ENCODE data around the gene LMNA. TPM values are rescaled to one million over a fixed set of nuclear protein-coding genes. Genes with fewer than 3 reads are reported as not detected.

Gene LMNA
- total RNA-seq, 2 donors from 2014 or later = 740 to 804 TPM

DNA sequence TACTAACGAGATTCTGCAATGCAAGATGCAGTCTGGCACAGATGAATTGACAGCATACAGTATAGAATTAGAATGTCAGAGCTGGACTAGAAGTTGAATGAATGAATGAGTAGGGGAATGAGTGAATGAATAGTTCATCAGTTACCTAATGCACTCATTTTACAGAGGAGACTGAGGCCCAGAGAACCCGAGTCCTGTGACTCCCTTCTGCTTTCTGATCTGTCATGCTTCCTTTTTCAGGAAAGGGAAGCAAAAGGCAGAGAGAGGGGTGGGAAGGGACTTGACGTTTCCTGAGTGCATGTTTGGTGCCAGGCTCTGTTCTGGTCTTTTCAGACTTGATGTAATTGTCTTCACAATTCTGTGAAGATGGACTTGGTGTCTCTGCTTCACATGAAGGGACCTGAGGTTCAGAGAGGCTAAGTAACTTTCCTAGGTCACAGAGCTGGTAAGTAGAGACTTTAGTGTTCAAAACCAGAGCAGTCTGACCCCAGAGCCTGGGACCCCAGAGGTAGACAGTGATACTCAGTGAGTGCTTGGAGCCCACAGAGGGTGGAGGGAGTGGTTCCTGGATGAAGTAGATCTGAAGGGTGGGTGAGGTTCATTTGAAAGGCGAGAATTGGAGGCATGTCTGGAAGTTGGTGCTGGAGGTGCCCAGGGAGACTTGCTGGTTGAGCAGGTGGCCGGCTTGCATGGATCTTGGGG lies 24.2 kb upstream of the LMNA start:
- no peak for DNase-seq (ENCODE audit: low spot score)
- TF ChIP-seq CTCF (IDR thresholded peaks at IDR 0.05) = no peak
- Histone ChIP-seq H3K27me3 (replicated peaks; ENCODE audit: insufficient read depth) (no peaks in the 10 kb centered on the region), H3K4me3 (no peak overlapping the region), H3K27ac (no peak overlapping the region), H3K9me3 (no peaks in the 10 kb centered on the region), H3K36me3 (no peaks in the 10 kb centered on the region), H3K4me1 (ENCODE audit: control insufficient read depth in 1 of 2, low read depth in 2 of 2) (peaks cover 0 to 3% of the 10 kb centered on the region in 2 donors)
- no peak for ATAC-seq (ENCODE audit: insufficient number of reproducible peaks, low FRiP score, low read depth)

DNA sequence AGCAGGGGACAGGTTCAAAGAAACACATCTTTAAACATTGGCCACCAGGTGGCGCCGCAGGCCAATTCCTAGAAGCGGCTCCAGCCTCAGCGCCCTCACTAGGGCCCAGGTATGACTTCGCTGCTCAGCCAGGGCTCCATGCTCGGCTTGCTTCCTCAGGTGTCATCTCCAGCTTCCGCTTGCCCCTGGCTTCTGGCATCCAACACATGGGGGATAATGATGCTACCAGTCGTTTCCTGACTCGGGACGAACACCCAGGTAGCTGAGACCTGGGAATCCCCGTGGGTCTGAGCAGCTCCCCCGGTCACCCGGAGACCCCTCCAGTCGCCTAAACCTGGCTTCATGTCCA lies 23.7 kb upstream of the LMNA start:
- no peaks in the 10 kb centered on the region for H3K27me3 ChIP-seq (replicated peaks; ENCODE audit: insufficient read depth)
- H3K4me1 ChIP-seq (ENCODE audit: control insufficient read depth in 1 of 2, low read depth in 2 of 2) = peaks cover 0 to 3% of the 10 kb centered on the region in 2 donors
- H3K36me3 ChIP-seq = no peaks in the 10 kb centered on the region
- peak; percentile 90 for TF ChIP-seq CTCF (IDR thresholded peaks at IDR 0.05)
- no peak overlapping the region for H3K27ac ChIP-seq
- no peaks in the 10 kb centered on the region for H3K9me3 ChIP-seq
- no peak for ATAC-seq (ENCODE audit: insufficient number of reproducible peaks, low FRiP score, low read depth)
- no peak for DNase-seq (ENCODE audit: low spot score)
- no peak overlapping the region for H3K4me3 ChIP-seq

- H3K9me3 ChIP-seq = no peaks in the 10 kb centered on the region
- TF ChIP-seq CTCF (IDR thresholded peaks at IDR 0.05) = no peak
- DNase-seq (ENCODE audit: low spot score) (no peak), ATAC-seq (ENCODE audit: insufficient number of reproducible peaks, low FRiP score, low read depth) (no peak)
- no peaks in the 10 kb centered on the region for H3K27me3 ChIP-seq (replicated peaks; ENCODE audit: insufficient read depth)
- H3K27ac ChIP-seq = no peak overlapping the region
- peaks cover 3 to 11% of the 10 kb centered on the region in 2 donors for H3K4me1 ChIP-seq (ENCODE audit: control insufficient read depth in 1 of 2, low read depth in 2 of 2)
- no peak overlapping the region for H3K4me3 ChIP-seq
- H3K36me3 ChIP-seq = no peaks in the 10 kb centered on the region
Measured at GRCh38 chr1:156091610-156092009, 22.9 kb upstream of the LMNA start.

GRCh38 chr1:156095906-156096508 lies 18.5 kb upstream of the LMNA start:
- no peaks in the 10 kb centered on the region for H3K27me3 ChIP-seq (replicated peaks; ENCODE audit: insufficient read depth)
- DNase-seq (ENCODE audit: low spot score) (no peak), ATAC-seq (ENCODE audit: insufficient number of reproducible peaks, low FRiP score, low read depth) (no peak)
- no peaks in the 10 kb centered on the region for H3K9me3 ChIP-seq
- no peak for TF ChIP-seq CTCF (IDR thresholded peaks at IDR 0.05)
- H3K36me3 ChIP-seq = no peaks in the 10 kb centered on the region
- peak overlapping the region; percentile 90 to 96 for H3K27ac ChIP-seq
- peaks cover 6 to 30% of the 10 kb centered on the region in 2 donors for H3K4me1 ChIP-seq (ENCODE audit: control insufficient read depth in 1 of 2, low read depth in 2 of 2)
- no peak overlapping the region for H3K4me3 ChIP-seq

- Histone ChIP-seq H3K27ac (peak overlapping the region; percentile 90 to 96), H3K4me1 (ENCODE audit: control insufficient read depth in 1 of 2, low read depth in 2 of 2) (peaks cover 6 to 31% of the 10 kb centered on the region in 2 donors), H3K4me3 (peak overlapping the region; percentile 32), H3K27me3 (replicated peaks; ENCODE audit: insufficient read depth) (no peaks in the 10 kb centered on the region), H3K36me3 (no peaks in the 10 kb centered on the region), H3K9me3 (no peaks in the 10 kb centered on the region)
- DNase-seq (ENCODE audit: low spot score) (no peak), ATAC-seq (ENCODE audit: insufficient number of reproducible peaks, low FRiP score, low read depth) (peak; percentile 83)
- peak; percentile 92 for TF ChIP-seq CTCF (IDR thresholded peaks at IDR 0.05)
Measured at GRCh38 chr1:156096640-156097391, 17.7 kb upstream of the LMNA start.
